ENCODE measurements around the gene TEK. TPM values are rescaled to one million over a fixed set of nuclear protein-coding genes. Genes with fewer than 3 reads are reported as not detected.

Gene TEK
- polyA plus RNA-seq, 2 of the 4 experiments (the other 2 are of a cell fraction) = 0.04 TPM; not detected in 1

DNA sequence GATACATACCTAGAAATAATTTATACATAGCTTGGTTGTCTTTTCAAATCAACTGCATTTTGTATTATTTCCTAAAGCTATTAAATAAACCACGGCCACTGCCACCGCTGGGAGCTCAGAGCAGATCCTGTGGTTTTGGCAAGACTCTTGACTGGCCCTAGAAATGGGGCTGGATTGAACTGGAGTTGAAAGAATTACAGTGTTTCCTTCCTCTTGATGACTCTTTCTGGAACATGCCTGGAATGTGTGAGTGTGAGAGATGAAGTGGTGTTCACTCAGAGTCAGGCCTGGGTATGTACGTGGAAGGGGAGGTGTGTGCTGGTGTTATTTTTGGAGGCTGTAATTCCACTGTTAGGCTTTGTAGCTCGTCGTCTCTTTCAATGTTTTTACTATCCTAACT is 45.9 kb downstream of the TEK start (continued):
- TF ChIP-seq, protein P1, sequence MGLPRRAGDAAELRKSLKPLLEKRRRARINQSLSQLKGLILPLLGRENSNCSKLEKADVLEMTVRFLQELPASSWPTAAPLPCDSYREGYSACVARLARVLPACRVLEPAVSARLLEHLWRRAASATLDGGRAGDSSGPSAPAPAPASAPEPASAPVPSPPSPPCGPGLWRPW (IDR thresholded peaks at IDR 0.05) = no peak
- no peak for TF ChIP-seq CBX2 (IDR thresholded peaks at IDR 0.05; ENCODE audit: borderline replicate concordance, low read depth)

DNA sequence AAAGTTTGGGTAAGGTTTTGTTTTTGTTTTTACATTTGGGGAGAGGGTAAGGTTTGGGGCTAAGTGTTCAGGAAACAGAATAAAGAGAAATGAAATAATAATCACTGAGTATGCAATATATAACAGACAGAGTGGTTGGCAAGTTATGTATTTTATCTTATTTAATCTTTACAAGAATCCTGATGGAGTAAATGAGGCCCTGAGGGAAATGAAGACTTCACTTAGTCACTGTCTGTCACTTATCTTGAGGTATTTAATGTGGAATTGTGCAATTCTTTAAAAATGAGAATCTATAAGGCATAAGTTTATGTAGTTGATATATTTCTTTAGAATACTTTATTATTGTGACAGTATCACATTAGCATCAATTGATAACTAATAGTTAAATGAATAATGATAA is 48.1 kb downstream of the TEK start:
- CTCF ChIA-PET = interaction anchor here (0.5 to 1.2 kb wide), 3 partner anchors 14 to 118 kb away, joined by 3 to 4 read pairs (median 3); no protein-coding TSS in a partner anchor

DNA sequence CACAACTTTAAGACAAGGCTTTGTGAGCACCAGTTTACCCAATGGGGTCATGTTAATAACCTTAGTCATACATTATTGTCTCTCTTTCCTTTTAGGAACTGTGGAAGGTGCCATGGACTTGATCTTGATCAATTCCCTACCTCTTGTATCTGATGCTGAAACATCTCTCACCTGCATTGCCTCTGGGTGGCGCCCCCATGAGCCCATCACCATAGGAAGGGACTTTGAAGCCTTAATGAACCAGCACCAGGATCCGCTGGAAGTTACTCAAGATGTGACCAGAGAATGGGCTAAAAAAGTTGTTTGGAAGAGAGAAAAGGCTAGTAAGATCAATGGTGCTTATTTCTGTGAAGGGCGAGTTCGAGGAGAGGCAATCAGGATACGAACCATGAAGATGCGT is 48.7 kb downstream of the TEK start:
- no peak overlapping the region for H3K4me3 ChIP-seq
- H3K4me1 ChIP-seq = no peaks in the 10 kb centered on the region
- DNase-seq (ENCODE audit: low read depth in 1 of 2, low spot score in 1 of 2) = no peak
- ChIA-PET POLR2A (no interaction called here), CTCF (no interaction called here)
- no peak overlapping the region for H3K4me2 ChIP-seq
- H3K27ac ChIP-seq = no peak overlapping the region
- TF ChIP-seq TFCP2L1 (CRISPR knock-in tag; IDR thresholded peaks at IDR 0.05) = no peak
- TF ChIP-seq, protein P2, sequence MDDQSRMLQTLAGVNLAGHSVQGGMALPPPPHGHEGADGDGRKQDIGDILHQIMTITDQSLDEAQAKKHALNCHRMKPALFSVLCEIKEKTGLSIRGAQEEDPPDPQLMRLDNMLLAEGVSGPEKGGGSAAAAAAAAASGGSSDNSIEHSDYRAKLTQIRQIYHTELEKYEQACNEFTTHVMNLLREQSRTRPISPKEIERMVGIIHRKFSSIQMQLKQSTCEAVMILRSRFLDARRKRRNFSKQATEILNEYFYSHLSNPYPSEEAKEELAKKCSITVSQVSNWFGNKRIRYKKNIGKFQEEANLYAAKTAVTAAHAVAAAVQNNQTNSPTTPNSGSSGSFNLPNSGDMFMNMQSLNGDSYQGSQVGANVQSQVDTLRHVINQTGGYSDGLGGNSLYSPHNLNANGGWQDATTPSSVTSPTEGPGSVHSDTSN (IDR thresholded peaks at IDR 0.05) = no peak
- TF ChIP-seq, protein P3, sequence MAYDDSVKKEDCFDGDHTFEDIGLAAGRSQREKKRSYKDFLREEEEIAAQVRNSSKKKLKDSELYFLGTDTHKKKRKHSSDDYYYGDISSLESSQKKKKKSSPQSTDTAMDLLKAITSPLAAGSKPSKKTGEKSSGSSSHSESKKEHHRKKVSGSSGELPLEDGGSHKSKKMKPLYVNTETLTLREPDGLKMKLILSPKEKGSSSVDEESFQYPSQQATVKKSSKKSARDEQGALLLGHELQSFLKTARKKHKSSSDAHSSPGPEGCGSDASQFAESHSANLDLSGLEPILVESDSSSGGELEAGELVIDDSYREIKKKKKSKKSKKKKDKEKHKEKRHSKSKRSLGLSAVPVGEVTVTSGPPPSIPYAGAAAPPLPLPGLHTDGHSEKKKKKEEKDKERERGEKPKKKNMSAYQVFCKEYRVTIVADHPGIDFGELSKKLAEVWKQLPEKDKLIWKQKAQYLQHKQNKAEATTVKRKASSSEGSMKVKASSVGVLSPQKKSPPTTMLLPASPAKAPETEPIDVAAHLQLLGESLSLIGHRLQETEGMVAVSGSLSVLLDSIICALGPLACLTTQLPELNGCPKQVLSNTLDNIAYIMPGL (CRISPR knock-in tag; IDR thresholded peaks at IDR 0.05; ENCODE audit: borderline replicate concordance) = no peak
- no peak for TF ChIP-seq CHD2 (IDR thresholded peaks at IDR 0.05; ENCODE audit: low read length, partially characterized antibody)
- TF ChIP-seq, protein P4, sequence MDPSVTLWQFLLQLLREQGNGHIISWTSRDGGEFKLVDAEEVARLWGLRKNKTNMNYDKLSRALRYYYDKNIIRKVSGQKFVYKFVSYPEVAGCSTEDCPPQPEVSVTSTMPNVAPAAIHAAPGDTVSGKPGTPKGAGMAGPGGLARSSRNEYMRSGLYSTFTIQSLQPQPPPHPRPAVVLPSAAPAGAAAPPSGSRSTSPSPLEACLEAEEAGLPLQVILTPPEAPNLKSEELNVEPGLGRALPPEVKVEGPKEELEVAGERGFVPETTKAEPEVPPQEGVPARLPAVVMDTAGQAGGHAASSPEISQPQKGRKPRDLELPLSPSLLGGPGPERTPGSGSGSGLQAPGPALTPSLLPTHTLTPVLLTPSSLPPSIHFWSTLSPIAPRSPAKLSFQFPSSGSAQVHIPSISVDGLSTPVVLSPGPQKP (IDR thresholded peaks at IDR 0.05; ENCODE audit: low read depth, low read length) = no peak
- no peak for TF ChIP-seq MAFK (IDR thresholded peaks at IDR 0.05; ENCODE audit: partially characterized antibody)
- no peak for ATAC-seq
- WGBS (ENCODE audit: missing lambda C conversion rate) = 72% methylated on average over 6 of the region's 6 CpGs
- FAIRE-seq = no peak
- no peaks in the 10 kb centered on the region for H3K9me3 ChIP-seq

More for the DNA sequence above, 48.1 kb downstream of the TEK start:
- Histone ChIP-seq H3K4me1 (peaks cover 3% of the 10 kb centered on the region; the same call in 1 of the 3 replicates), H3K4me3 (no peak overlapping the region), H3K9me3 (no peaks in the 10 kb centered on the region), H3K27ac (no peak overlapping the region), H3K4me2 (no peak overlapping the region)
- ATAC-seq (no peak), FAIRE-seq (no peak), DNase-seq (ENCODE audit: low read depth in 1 of 2, low spot score in 1 of 2) (no peak)
- TF ChIP-seq, protein P5, sequence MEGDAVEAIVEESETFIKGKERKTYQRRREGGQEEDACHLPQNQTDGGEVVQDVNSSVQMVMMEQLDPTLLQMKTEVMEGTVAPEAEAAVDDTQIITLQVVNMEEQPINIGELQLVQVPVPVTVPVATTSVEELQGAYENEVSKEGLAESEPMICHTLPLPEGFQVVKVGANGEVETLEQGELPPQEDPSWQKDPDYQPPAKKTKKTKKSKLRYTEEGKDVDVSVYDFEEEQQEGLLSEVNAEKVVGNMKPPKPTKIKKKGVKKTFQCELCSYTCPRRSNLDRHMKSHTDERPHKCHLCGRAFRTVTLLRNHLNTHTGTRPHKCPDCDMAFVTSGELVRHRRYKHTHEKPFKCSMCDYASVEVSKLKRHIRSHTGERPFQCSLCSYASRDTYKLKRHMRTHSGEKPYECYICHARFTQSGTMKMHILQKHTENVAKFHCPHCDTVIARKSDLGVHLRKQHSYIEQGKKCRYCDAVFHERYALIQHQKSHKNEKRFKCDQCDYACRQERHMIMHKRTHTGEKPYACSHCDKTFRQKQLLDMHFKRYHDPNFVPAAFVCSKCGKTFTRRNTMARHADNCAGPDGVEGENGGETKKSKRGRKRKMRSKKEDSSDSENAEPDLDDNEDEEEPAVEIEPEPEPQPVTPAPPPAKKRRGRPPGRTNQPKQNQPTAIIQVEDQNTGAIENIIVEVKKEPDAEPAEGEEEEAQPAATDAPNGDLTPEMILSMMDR (IDR thresholded peaks at IDR 0.05) = no peak
- TF ChIP-seq EHF (CRISPR knock-in tag; IDR thresholded peaks at IDR 0.05) = no peak
- TF ChIP-seq CBX8 (IDR thresholded peaks at IDR 0.05) = no peak
- TF ChIP-seq, protein P6, sequence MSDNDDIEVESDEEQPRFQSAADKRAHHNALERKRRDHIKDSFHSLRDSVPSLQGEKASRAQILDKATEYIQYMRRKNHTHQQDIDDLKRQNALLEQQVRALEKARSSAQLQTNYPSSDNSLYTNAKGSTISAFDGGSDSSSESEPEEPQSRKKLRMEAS (IDR thresholded peaks at IDR 0.05) = no peak
- no peak for TF ChIP-seq NPAS2 (CRISPR knock-in tag; IDR thresholded peaks at IDR 0.05; ENCODE audit: borderline replicate concordance)
- TF ChIP-seq, protein P7, sequence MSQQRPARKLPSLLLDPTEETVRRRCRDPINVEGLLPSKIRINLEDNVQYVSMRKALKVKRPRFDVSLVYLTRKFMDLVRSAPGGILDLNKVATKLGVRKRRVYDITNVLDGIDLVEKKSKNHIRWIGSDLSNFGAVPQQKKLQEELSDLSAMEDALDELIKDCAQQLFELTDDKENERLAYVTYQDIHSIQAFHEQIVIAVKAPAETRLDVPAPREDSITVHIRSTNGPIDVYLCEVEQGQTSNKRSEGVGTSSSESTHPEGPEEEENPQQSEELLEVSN (IDR thresholded peaks at IDR 0.05; ENCODE audit: borderline replicate concordance, low read depth) = no peak
- TF ChIP-seq SMC3 (IDR thresholded peaks at IDR 0.05) = no peak
- no peak for TF ChIP-seq ZC3H11A (IDR thresholded peaks at IDR 0.05)
- TF ChIP-seq CHD2 (IDR thresholded peaks at IDR 0.05; ENCODE audit: low read length, partially characterized antibody) = no peak
- TF ChIP-seq CEBPB (IDR thresholded peaks at IDR 0.05) = no peak
- no peak for TF ChIP-seq MAFK (IDR thresholded peaks at IDR 0.05; ENCODE audit: partially characterized antibody)
- no peak for TF ChIP-seq HEYL (CRISPR knock-in tag; IDR thresholded peaks at IDR 0.05)
- POLR2A ChIA-PET = no interaction called here
